Sigmoid colon (tissue), 4 donors: ENCODE results near the gene DNAJC12.

ENCODE experiments used
- EP300 ChIP-seq, 4 donors: sonication (generic); formaldehyde crosslinking; IDR thresholded peaks; one replicate each; pipeline ENCODE4 v1.6.1; 2017; ENCODE audit warnings: antibody characterized with exemption in 4 of 4
- POLR2A ChIP-seq, 2 donors: fragments of 450-650 bp; IDR thresholded peaks; one replicate each; pipeline ENCODE4 v1.6.1; 2016; ENCODE audit warnings: antibody characterized with exemption in 2 of 2, mild to moderate bottlenecking in 2 of 2, moderate library complexity in 2 of 2
- POLR2AphosphoS5 ChIP-seq, 4 donors: sonication (generic); formaldehyde crosslinking; IDR thresholded peaks; one replicate each; pipeline ENCODE4 v1.6.1; 2017; ENCODE audit warnings: antibody characterized with exemption in 4 of 4
- TF ChIP-seq, protein P1 (sequence below), 4 experiments: fragments of 450-650 bp in 3 of 4; fragments of 200-600 bp in 1 of 4; IDR thresholded peaks; one replicate each; pipeline ENCODE4 v1.5.1; 2016 to 2019; ENCODE audit warnings: antibody characterized with exemption in 4 of 4, mild to moderate bottlenecking in 3 of 4, moderate library complexity in 2 of 4

DNA sequence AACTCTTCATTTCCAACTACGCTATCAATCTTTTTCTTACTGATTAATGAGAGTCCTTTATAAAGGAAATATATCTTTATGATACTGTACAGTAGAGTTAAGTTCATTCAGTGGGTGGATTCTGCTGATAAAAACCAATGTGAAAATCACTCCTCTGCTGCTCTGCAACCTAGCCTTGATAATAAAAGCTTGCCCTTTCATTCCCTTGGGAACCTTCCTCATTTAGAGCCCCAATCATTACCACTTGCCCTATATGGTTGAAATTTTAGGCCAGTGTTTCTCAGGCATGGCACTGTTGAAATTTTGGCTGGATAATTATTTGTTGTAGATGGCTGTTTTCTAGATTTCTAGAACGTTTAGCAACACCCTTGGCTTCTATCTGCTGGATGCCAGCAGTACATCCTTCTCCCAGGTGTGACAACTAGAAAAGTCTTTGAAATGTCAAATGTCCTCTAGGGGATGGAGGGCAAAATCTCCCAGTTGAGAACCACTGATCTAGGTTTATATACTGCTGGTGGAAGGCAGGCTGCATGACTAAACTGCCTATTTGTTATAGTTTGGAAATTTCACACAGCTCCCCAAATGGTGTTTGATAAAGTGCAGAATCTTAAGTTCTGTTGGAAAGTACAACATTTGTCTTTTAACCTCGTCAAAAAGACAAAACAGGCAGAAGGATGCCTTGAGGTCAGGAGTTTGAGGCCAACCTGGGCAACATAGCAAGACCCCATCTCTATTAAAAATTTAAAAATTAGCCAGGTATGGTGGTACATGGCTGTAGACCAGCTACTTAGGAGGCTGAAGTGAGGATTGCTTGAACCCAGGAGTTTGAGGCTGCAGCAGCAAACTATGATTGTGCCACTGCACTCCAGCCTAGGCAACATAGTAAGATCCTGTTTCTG lies 37.6 kb upstream of the DNAJC12 start:
- no peak for TF ChIP-seq EP300 (IDR thresholded peaks at IDR 0.05)
- TF ChIP-seq POLR2A (IDR thresholded peaks at IDR 0.05) = no peak
- TF ChIP-seq, protein P1, sequence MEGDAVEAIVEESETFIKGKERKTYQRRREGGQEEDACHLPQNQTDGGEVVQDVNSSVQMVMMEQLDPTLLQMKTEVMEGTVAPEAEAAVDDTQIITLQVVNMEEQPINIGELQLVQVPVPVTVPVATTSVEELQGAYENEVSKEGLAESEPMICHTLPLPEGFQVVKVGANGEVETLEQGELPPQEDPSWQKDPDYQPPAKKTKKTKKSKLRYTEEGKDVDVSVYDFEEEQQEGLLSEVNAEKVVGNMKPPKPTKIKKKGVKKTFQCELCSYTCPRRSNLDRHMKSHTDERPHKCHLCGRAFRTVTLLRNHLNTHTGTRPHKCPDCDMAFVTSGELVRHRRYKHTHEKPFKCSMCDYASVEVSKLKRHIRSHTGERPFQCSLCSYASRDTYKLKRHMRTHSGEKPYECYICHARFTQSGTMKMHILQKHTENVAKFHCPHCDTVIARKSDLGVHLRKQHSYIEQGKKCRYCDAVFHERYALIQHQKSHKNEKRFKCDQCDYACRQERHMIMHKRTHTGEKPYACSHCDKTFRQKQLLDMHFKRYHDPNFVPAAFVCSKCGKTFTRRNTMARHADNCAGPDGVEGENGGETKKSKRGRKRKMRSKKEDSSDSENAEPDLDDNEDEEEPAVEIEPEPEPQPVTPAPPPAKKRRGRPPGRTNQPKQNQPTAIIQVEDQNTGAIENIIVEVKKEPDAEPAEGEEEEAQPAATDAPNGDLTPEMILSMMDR (IDR thresholded peaks at IDR 0.05) = no peak
- no peak for TF ChIP-seq POLR2AphosphoS5 (IDR thresholded peaks at IDR 0.05)
